ENCODE measurements around the gene PPTC7. TPM values are rescaled to one million over a fixed set of nuclear protein-coding genes. Genes with fewer than 3 reads are reported as not detected.
A peak's percentile ranks its signal among the peaks of the same experiment; 100 is the strongest.

PPTC7 gene
- total and polyA plus RNA-seq, 2 donors (not counting 1 experiment from before 2014, with no cell fraction given), result 6.9 to 12.5 TPM

DNA sequence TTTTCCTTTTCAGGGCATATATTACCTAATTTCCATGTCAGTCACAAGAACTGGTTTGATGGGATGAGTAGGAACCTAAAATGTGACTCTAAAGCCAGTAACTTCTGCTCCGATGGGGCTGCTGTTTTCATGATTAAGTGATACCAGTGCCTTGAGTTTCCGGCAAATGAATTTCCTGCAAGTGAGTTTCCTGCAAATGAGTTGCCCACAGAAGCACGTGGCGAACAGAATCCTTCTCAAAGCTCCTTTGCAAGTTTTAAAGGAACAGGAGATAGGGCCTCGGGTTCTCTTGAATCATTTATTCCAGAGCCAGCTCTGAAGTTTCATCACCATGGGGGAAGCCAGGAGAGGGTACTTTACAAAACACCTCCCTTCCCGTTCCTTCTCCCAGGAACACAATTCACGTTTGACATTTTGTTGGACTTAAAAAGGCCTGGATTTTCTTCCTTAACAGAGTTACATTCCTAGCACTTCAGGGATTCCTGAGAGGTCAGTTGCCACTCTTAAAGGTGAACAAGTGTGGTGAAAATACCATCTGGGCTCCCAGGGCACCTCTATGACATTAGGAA lies 2.2 kb upstream of the PPTC7 start:
- Histone ChIP-seq H3K9me3 (ENCODE audit: control insufficient read depth, insufficient read depth, low read depth, low read length) (no peaks in the 10 kb centered on the region), H3K27me3 (ENCODE audit: control insufficient read depth, insufficient read depth, low read length) (no peaks in the 10 kb centered on the region), H3K36me3 (ENCODE audit: control insufficient read depth, insufficient read depth, low read length) (no peaks in the 10 kb centered on the region), H3K4me1 (ENCODE audit: control insufficient read depth, extremely low read depth, insufficient read depth, low read length) (peaks cover 2% of the 10 kb centered on the region), H2AFZ (ENCODE audit: low read length) (no peak overlapping the region), H3K79me2 (ENCODE audit: control insufficient read depth, insufficient read depth, low read length) (peaks cover 21% of the 10 kb centered on the region), H3K9ac (ENCODE audit: insufficient read depth, low read length) (no peak overlapping the region), H3K4me2 (ENCODE audit: extremely low read depth, insufficient read depth, low read length) (no peak overlapping the region), H3K27ac (ENCODE audit: insufficient read depth, low read length) (no peak overlapping the region), H4K20me1 (ENCODE audit: control insufficient read depth, extremely low read depth, insufficient read depth, low read length) (no peaks in the 10 kb centered on the region), H3K4me3 (replicated peaks in 1 of 4; ENCODE audit: control extremely low read depth in 1 of 4, insufficient read depth in 1 of 4, low read depth in 3 of 4, low read length in 4 of 4) (no peak overlapping the region)
- DNase-seq (ENCODE audit: low read depth in 2 of 2), result peak; percentile 24 to 49
- TF ChIP-seq, protein P1, sequence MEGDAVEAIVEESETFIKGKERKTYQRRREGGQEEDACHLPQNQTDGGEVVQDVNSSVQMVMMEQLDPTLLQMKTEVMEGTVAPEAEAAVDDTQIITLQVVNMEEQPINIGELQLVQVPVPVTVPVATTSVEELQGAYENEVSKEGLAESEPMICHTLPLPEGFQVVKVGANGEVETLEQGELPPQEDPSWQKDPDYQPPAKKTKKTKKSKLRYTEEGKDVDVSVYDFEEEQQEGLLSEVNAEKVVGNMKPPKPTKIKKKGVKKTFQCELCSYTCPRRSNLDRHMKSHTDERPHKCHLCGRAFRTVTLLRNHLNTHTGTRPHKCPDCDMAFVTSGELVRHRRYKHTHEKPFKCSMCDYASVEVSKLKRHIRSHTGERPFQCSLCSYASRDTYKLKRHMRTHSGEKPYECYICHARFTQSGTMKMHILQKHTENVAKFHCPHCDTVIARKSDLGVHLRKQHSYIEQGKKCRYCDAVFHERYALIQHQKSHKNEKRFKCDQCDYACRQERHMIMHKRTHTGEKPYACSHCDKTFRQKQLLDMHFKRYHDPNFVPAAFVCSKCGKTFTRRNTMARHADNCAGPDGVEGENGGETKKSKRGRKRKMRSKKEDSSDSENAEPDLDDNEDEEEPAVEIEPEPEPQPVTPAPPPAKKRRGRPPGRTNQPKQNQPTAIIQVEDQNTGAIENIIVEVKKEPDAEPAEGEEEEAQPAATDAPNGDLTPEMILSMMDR (conservative IDR thresholded peaks at IDR 0.05 in 1 of 2, IDR thresholded peaks at IDR 0.05 in 1 of 2; ENCODE audit: low read depth in 1 of 2, low read length in 2 of 2), result no peak
- no peak for TF ChIP-seq EZH2 (IDR thresholded peaks at IDR 0.05; ENCODE audit: low read length, missing control alignments)

DNA sequence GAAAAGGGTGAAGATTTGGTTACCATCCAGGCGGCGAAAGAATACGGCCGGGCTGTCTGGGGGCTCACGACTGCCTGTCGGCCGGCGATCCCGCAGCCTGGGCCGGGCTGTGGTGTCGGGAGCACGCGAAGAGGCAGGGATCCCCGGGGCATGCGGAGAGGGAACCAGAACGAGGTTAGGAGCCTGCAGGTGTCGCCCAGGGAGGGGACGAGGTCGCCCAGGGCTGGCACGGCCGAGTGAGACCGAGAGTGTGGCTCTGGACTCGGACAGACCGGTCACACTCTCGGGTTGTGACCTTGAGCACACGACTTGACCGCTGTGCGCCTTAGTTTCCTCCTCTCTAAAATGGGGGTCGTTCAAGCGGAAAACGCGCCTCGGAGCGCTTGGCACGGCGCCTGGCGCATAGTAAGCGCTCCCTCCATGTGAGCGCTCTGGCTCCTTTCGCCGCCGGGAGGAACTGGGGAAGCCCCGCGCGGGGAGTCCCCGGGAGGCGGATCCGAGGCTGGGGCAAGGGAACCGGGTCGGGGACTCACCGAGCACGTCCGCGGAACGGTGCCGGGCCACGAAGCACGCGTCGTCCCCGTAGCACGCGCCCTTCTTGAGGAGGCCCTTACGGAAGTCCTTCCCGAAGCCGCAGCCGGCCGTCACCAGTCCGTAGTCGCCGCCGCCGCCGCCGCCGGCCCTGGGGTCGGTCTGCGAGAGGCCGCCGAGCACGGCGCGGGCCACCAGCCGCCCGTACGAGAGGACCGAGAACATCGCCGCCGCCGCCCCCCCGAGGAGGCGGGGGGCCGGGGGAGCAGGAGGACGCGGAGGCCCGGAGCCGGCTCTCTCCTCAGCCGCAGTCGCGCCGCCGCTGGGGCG lies 612 bp downstream of the PPTC7 start:
- no peaks in the 10 kb centered on the region for H3K36me3 ChIP-seq (ENCODE audit: control insufficient read depth, insufficient read depth, low read length)
- peak overlapping the region; percentile 61 for H2AFZ ChIP-seq (ENCODE audit: low read length)
- peaks cover 8% of the 10 kb centered on the region for H3K4me1 ChIP-seq (ENCODE audit: control insufficient read depth, extremely low read depth, insufficient read depth, low read length)
- peak; percentile 22 to 52 for DNase-seq (ENCODE audit: low read depth in 2 of 2)
- peaks cover 32% of the 10 kb centered on the region for H3K79me2 ChIP-seq (ENCODE audit: control insufficient read depth, insufficient read depth, low read length)
- peak overlapping the region; percentile 68 to 95 (median 78) for H3K4me3 ChIP-seq (replicated peaks in 1 of 4; ENCODE audit: control extremely low read depth in 1 of 4, insufficient read depth in 1 of 4, low read depth in 3 of 4, low read length in 4 of 4)
- peak overlapping the region; percentile 81 for H3K27ac ChIP-seq (ENCODE audit: insufficient read depth, low read length)
- H3K9me3 ChIP-seq (ENCODE audit: control insufficient read depth, insufficient read depth, low read depth, low read length), result no peaks in the 10 kb centered on the region
- no peaks in the 10 kb centered on the region for H4K20me1 ChIP-seq (ENCODE audit: control insufficient read depth, extremely low read depth, insufficient read depth, low read length)
- peak overlapping the region; percentile 85 for H3K9ac ChIP-seq (ENCODE audit: insufficient read depth, low read length)
- peak overlapping the region; percentile 91 for H3K4me2 ChIP-seq (ENCODE audit: extremely low read depth, insufficient read depth, low read length)
- no peaks in the 10 kb centered on the region for H3K27me3 ChIP-seq (ENCODE audit: control insufficient read depth, insufficient read depth, low read length)
- TF ChIP-seq, protein P1 (conservative IDR thresholded peaks at IDR 0.05 in 1 of 2, IDR thresholded peaks at IDR 0.05 in 1 of 2; ENCODE audit: low read depth in 1 of 2, low read length in 2 of 2), result no peak
- no peak for TF ChIP-seq EZH2 (IDR thresholded peaks at IDR 0.05; ENCODE audit: low read length, missing control alignments)

DNA sequence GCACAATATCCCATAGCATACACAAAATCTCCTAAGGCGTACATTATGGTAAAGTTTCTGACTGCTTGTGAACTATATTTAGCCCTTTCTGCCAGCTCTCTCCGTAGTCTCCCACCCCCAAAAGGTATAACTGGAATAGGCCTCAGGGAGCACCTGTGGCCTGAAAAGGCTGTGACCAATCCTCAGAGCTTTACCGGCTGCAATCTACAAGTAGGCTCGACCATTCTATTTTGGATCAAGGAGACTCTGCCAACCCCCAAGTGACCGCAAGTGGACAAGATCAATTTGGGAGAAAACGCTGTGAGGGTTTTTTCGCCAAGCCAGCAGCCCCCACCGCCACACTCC lies 1.2 kb downstream of the PPTC7 start:
- Histone ChIP-seq H4K20me1 (ENCODE audit: control insufficient read depth, extremely low read depth, insufficient read depth, low read length) (no peaks in the 10 kb centered on the region), H3K9me3 (ENCODE audit: control insufficient read depth, insufficient read depth, low read depth, low read length) (no peaks in the 10 kb centered on the region), H2AFZ (ENCODE audit: low read length) (peak overlapping the region; percentile 61), H3K27me3 (ENCODE audit: control insufficient read depth, insufficient read depth, low read length) (no peaks in the 10 kb centered on the region), H3K4me3 (replicated peaks in 1 of 4; ENCODE audit: control extremely low read depth in 1 of 4, insufficient read depth in 1 of 4, low read depth in 3 of 4, low read length in 4 of 4) (peak overlapping the region; percentile 68 to 95 (median 78)), H3K4me1 (ENCODE audit: control insufficient read depth, extremely low read depth, insufficient read depth, low read length) (peaks cover 10% of the 10 kb centered on the region), H3K9ac (ENCODE audit: insufficient read depth, low read length) (peak overlapping the region; percentile 85), H3K27ac (ENCODE audit: insufficient read depth, low read length) (peak overlapping the region; percentile 81), H3K79me2 (ENCODE audit: control insufficient read depth, insufficient read depth, low read length) (peaks cover 32% of the 10 kb centered on the region), H3K36me3 (ENCODE audit: control insufficient read depth, insufficient read depth, low read length) (no peaks in the 10 kb centered on the region), H3K4me2 (ENCODE audit: extremely low read depth, insufficient read depth, low read length) (peak overlapping the region; percentile 91)
- no peak for TF ChIP-seq EZH2 (IDR thresholded peaks at IDR 0.05; ENCODE audit: low read length, missing control alignments)
- TF ChIP-seq, protein P1 (conservative IDR thresholded peaks at IDR 0.05 in 1 of 2, IDR thresholded peaks at IDR 0.05 in 1 of 2; ENCODE audit: low read depth in 1 of 2, low read length in 2 of 2), result no peak
- peak; percentile 7 to 25 for DNase-seq (ENCODE audit: low read depth in 2 of 2)

Data from fibroblast of lung (primary cell).